Smooth muscle cell (in vitro differentiated cells): Measurements from ENCODE around the gene VIPR1. TPM values are rescaled to one million over a fixed set of nuclear protein-coding genes. Genes with fewer than 3 reads are reported as not detected.
A peak's percentile ranks its signal among the peaks of the same experiment; 100 is the strongest.

Experiments used
- DNase-seq: peaks from one replicate; lab custom pipeline; 2025; ENCODE audit not compliant: unreplicated experiment; lab: John Stamatoyannopoulos, UW
- H2AFZ ChIP-seq: fragments of 200-600 bp; sonication (generic); 2 replicates; pipeline ENCODE4 v1.6.0; 2016; ENCODE audit warnings: antibody characterized with exemption, low read depth, mild to moderate bottlenecking
- H3F3A ChIP-seq: fragments of 200-600 bp; sonication (generic); 2 replicates; pipeline ENCODE4 v1.6.0; 2017; ENCODE audit warnings: antibody characterized with exemption, low read depth
- H3K27ac ChIP-seq: fragments of 200-600 bp; sonication (generic); 2 replicates; pipeline ENCODE4 v1.5.1; 2016; ENCODE audit warnings: low read depth, mild to moderate bottlenecking
- H3K27me3 ChIP-seq: fragments of 200-600 bp; sonication (generic); 2 replicates; pipeline ENCODE4 v1.6.1; 2016; ENCODE audit warnings: low read depth, mild to moderate bottlenecking
- H3K36me3 ChIP-seq: fragments of 200-600 bp; sonication (generic); 2 replicates; pipeline ENCODE4 v1.5.1; 2016; ENCODE audit warnings: low read depth
- H3K4me1 ChIP-seq: fragments of 200-600 bp; sonication (generic); 2 replicates; pipeline ENCODE4 v1.5.1; 2016; ENCODE audit warnings: low read depth
- H3K4me2 ChIP-seq: fragments of 200-600 bp; sonication (generic); 2 replicates; pipeline ENCODE4 v1.6.0; 2016; ENCODE audit warnings: mild to moderate bottlenecking
- H3K4me3 ChIP-seq: fragments of 200-600 bp; sonication (generic); 2 replicates; pipeline ENCODE4 v1.5.1; 2016; ENCODE audit warnings: mild to moderate bottlenecking
- H3K79me2 ChIP-seq: fragments of 200-600 bp; sonication (generic); 2 replicates; pipeline ENCODE4 v1.6.0; 2016; ENCODE audit warnings: low read depth, mild to moderate bottlenecking
- H3K9ac ChIP-seq: fragments of 200-600 bp; sonication (generic); 2 replicates; pipeline ENCODE4 v1.6.0; 2016; ENCODE audit warnings: low read depth
- H3K9me3 ChIP-seq: fragments of 200-600 bp; sonication (generic); replicated peaks from 2 replicates; pipeline ENCODE4 v1.5.1; 2016; ENCODE audit warnings: low read depth
- H4K20me1 ChIP-seq: fragments of 200-600 bp; sonication (generic); 2 replicates; pipeline ENCODE4 v1.6.0; 2016; ENCODE audit warnings: low read depth
- CTCF ChIP-seq: fragments of 200-600 bp; sonication (generic); IDR thresholded peaks from 2 replicates; pipeline ENCODE4 v1.5.1; 2017; ENCODE audit warnings: borderline replicate concordance, mild to moderate bottlenecking, antibody characterized with exemption; ENCODE audit not compliant: insufficient read depth, poor library complexity, severe bottlenecking
- WGBS: methylation state at CpG from one replicate; pipeline ENCODE4 v1.1.7; 2016; ENCODE audit warnings: low lambda C conversion rate; 5-methylcytosine and 5-hydroxymethylcytosine counted together
- polyA plus RNA-seq: library from polyadenylated mRNA; unstranded; fragments of >200 nt; fragmentation: Nextera tagmentation; extraction: Ambion mirVana; gene quantifications from 2 replicates; pipeline ENCODE4 v1.2.1, GENCODE V29; 2016
- total RNA-seq: library from RNA; depleted of rRNA; stranded (reverse); fragments of >200 nt; gene quantifications from 2 replicates; pipeline ENCODE4 v1.2.3, GENCODE V29; 2014

The VIPR1 gene
- total and polyA plus RNA-seq, 2 experiments from 2014 or later, result 0.86 to 1.3 TPM

GRCh38 chr3:42497009-42497731 is 5.3 kb upstream of the VIPR1 start:
- Histone ChIP-seq H3K36me3 (no peaks in the 10 kb centered on the region), H3K27ac (no peak overlapping the region), H3K9me3 (no peaks in the 10 kb centered on the region), H3K79me2 (no peaks in the 10 kb centered on the region), H3K4me3 (no peak overlapping the region), H4K20me1 (no peaks in the 10 kb centered on the region), H3K4me2 (peak overlapping the region; percentile 43), H3F3A (no peaks in the 10 kb centered on the region), H3K4me1 (peaks cover 6% of the 10 kb centered on the region), H3K9ac (no peak overlapping the region), H3K27me3 (peaks cover 41% of the 10 kb centered on the region), H2AFZ (no peak overlapping the region)
- 68% methylated on average over 13 of the region's 13 CpGs for WGBS
- TF ChIP-seq CTCF, result no peak
- DNase-seq, result no peak

- Histone ChIP-seq H3K79me2 (no peaks in the 10 kb centered on the region), H3K4me2 (no peak overlapping the region), H3K9ac (no peak overlapping the region), H3K4me1 (peaks cover 6% of the 10 kb centered on the region), H3F3A (no peaks in the 10 kb centered on the region), H3K36me3 (no peaks in the 10 kb centered on the region), H3K27ac (no peak overlapping the region), H3K27me3 (peaks cover 50% of the 10 kb centered on the region), H3K4me3 (no peak overlapping the region), H2AFZ (no peak overlapping the region), H4K20me1 (no peaks in the 10 kb centered on the region), H3K9me3 (no peaks in the 10 kb centered on the region)
- no peak for DNase-seq
- WGBS, result 60% methylated on average over 1 of the region's 1 CpG
- TF ChIP-seq CTCF, result no peak
Measured at GRCh38 chr3:42498034-42498433, 4.4 kb upstream of the VIPR1 start.

GRCh38 chr3:42498791-42499477 is 3.5 kb upstream of the VIPR1 start:
- H3K9ac ChIP-seq, result no peak overlapping the region
- H3K36me3 ChIP-seq, result no peaks in the 10 kb centered on the region
- H3K9me3 ChIP-seq, result no peaks in the 10 kb centered on the region
- H3K27ac ChIP-seq, result no peak overlapping the region
- H3K79me2 ChIP-seq, result no peaks in the 10 kb centered on the region
- no peaks in the 10 kb centered on the region for H4K20me1 ChIP-seq
- peaks cover 52% of the 10 kb centered on the region for H3K27me3 ChIP-seq
- no peak overlapping the region for H3K4me2 ChIP-seq
- DNase-seq, result no peak
- H3K4me1 ChIP-seq, result peaks cover 6% of the 10 kb centered on the region
- no peak overlapping the region for H2AFZ ChIP-seq
- TF ChIP-seq CTCF, result no peak
- 94% methylated on average over 13 of the region's 13 CpGs for WGBS
- H3K4me3 ChIP-seq, result no peak overlapping the region
- no peaks in the 10 kb centered on the region for H3F3A ChIP-seq
